ENCODE measurements around the gene SPACA9. TPM values are rescaled to one million over a fixed set of nuclear protein-coding genes. Genes with fewer than 3 reads are reported as not detected.

Gene SPACA9
- total RNA-seq, 4 donors from 2014 or later: 3.0 to 4.2 (median 3.3) TPM

DNA sequence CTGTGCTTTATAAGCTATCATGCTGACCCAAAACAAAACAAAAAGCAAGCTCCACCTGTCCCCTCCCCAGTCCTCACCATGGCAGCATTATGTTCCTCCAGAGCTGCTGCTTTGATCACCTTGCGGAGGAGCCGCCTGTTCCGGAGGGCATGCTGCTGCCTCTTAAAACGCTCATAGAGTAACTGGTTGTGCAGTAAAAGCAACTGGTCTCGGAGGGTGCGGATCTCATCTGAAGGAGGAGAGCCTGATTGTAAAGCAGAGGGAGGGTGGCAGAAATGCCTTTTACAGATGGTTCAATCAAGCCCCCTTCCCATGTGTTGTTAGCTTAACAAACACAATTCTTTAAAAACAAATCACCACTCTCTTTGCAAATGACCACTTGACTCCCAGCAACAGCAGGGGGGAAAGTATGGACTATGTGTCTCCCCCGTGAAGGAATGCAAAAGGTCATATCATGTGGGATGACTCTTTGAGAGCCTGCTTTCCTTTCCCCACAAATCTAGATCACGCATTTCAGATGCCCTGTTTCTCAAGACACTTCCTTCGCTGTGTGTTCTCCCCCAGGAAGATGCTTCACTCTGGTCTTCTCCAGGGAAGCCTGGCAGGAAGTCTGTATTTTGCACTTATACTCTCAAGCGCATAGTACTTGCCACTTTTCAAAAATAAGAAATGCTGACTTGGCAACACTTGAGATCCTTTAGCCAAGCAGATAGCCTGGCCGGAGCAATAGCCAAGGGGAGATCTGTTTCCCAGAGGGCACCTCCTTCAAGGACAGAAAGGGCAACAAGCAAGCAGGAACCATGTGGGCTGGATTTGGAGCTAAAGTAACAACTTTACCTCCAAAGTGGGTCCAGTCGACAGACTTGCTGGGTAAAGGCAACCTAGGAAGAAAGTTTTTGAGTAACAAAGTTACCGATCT is 25.1 kb downstream of the SPACA9 start:
- TF ChIP-seq, protein P1, sequence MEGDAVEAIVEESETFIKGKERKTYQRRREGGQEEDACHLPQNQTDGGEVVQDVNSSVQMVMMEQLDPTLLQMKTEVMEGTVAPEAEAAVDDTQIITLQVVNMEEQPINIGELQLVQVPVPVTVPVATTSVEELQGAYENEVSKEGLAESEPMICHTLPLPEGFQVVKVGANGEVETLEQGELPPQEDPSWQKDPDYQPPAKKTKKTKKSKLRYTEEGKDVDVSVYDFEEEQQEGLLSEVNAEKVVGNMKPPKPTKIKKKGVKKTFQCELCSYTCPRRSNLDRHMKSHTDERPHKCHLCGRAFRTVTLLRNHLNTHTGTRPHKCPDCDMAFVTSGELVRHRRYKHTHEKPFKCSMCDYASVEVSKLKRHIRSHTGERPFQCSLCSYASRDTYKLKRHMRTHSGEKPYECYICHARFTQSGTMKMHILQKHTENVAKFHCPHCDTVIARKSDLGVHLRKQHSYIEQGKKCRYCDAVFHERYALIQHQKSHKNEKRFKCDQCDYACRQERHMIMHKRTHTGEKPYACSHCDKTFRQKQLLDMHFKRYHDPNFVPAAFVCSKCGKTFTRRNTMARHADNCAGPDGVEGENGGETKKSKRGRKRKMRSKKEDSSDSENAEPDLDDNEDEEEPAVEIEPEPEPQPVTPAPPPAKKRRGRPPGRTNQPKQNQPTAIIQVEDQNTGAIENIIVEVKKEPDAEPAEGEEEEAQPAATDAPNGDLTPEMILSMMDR (IDR thresholded peaks at IDR 0.05; ENCODE audit: low read depth): no peak

DNA sequence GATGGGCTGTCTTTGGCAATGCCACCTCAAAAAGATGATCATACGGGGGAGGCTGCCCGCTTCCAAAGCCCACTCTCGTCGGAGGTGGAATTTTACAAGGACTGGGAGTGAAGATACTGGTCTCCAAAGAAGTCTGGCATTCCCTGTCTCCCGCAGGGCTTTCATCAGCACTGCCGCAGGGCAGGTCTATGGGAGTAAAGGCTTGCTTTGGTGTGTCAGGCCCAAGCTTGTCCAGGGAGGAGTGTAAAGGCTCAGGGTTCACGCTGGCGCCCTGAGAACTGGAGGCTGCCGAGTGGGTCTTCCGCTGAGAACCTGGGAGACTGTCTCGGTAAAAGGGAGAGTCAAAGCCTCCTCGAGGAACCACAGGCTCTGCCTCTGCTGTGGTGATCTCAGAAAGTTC is 27.0 kb downstream of the SPACA9 start:
- TF ChIP-seq, protein P1 (IDR thresholded peaks at IDR 0.05; ENCODE audit: low read depth): no peak

DNA sequence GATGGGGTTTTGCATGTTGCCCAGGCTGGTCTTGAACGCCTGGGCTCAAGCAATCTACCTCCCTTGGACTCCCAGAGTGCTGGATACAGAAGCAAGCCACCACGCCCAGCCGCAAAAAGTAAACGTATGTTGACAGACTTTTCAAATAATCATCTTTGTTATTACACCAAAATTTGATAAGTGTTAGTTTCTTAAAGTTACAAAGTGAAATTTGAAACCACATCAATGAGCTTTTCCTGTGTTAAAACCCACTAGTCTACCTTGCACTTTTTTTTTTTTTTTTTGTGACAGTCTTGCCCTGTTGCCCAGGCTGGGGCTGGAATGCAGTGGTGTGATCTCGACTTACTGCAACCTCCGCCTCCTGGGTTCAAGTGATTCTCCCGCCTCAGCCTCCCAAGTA is 29.9 kb downstream of the SPACA9 start:
- TF ChIP-seq, protein P1 (IDR thresholded peaks at IDR 0.05; ENCODE audit: low read depth): no peak

DNA sequence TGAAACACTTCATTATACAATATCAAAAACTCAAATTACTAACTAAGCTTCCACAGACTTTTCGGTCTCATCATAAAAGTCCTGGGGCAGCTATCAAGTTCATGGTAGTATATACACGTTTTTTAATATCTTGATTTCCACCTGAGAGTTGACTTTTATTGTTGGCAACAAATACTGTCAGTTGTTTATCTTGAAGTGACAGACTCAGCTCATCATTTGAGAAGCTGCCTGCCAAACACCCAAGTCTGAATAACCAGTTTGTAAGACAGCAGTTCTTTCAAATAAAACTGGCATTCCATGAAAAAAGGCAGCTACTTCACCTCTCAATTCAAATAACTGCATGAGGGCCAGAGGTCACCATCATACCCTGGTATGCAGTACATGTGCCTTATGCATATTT is 30.6 kb downstream of the SPACA9 start:
- TF ChIP-seq, protein P1 (IDR thresholded peaks at IDR 0.05; ENCODE audit: low read depth): no peak

DNA sequence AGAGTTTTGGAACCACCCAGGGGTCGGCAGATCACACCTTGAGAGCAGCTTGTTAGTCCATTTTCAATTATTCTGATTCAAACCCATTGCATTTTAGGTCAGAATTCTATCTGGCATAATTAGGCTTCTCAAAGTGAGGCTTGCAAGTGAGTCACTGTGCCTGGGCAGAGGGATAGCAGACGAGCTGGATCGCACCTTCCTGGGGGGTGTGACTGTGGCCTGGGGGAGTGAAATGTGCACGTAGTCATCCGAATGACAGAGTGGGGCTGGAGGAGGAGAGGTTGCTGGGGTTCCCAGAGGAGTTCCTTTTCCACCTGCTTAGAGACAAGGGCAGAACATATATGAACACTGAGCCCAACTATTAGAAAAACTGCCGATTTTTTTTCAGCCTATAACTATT is 31.7 kb downstream of the SPACA9 start:
- TF ChIP-seq, protein P1 (IDR thresholded peaks at IDR 0.05; ENCODE audit: low read depth): no peak

DNA sequence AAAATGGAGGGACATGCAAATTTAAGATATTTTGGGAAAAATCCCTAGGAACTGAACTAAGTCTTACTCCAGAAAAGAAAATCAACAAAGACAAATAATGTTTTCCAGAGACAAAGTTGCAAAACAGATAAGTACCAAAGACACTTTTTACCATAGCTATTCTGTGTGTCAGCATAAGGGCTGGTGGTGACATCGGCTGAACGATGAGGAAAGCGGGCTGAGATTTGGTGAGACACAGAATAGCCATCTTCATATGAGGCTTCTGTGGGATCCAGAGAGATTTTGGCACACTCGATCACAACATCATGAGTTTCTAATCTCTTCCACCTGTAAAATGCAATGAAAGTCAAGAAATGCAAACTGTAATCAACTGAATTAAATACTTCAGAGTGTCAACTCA is 33.4 kb downstream of the SPACA9 start:
- TF ChIP-seq, protein P1 (IDR thresholded peaks at IDR 0.05; ENCODE audit: low read depth): no peak

DNA sequence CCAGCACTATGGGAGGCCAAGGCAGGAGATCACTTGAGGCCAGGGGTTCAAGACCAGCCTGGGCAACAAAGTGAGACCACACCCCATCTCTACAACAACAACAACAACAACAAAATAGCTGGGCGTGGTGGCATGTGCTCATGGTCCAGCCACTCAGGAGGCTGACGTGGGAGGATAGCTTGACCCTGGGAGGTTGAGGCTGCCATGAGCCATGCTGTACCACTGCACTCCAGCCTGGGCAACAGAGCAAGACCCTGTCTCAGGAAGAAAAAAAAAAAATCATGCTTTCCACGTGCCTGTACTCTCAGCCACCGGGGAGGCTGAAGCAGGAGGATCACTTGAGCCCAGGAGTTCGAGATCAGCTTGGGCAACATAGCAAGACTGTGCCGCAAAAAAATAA is 36.2 kb downstream of the SPACA9 start:
- TF ChIP-seq, protein P1 (IDR thresholded peaks at IDR 0.05; ENCODE audit: low read depth): no peak
